ENCODE results near the gene TGFBR1.
"Not testable (repeated sequence)": the region's sequence is repeated elsewhere in the genome, so short reads cannot be mapped to it uniquely, and the experiment has no call there.

The TGFBR1 gene

DNA sequence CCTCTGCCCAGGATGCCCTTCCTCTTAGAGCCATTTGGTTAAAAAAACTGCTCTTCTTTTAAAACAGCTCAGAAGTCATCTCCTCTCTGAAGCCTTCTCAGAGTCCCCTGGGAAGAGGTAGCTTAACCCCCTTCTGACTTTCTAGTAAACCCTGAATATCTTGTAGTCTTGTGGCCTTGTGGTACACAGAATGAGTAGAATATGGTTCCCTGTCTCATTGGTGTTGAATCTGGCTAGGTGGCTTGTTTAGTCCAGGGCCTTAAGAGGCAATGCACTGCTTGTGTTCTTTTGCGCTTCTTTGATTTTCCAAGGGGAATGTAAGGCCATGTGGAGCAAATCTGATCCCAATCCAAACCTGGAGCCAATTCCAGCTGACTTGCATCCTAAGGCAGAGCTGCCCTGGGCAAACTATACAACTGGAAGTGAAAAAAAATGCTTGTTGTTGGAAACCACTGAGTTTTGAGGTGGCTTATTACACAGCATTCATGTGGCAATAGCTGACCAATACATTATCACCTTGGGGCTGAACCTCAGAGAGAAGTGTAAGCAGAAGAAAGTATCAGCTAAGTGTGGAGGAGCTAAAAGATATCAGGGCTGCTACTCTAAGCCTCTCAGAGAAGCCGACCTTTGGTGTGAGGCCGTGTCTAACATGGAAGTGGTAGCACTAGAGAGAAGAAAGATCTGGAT is 85.8 kb downstream of the TGFBR1 start:
- Histone ChIP-seq H3K27me3 (ENCODE audit: insufficient read depth, low read length, poor library complexity, severe bottlenecking) (no peaks in the 10 kb centered on the region), H3F3A (ENCODE audit: low read depth) (no peaks in the 10 kb centered on the region), H3K4me2 (ENCODE audit: low read depth, low read length, poor library complexity, severe bottlenecking) (no peak overlapping the region), H4K20me1 (ENCODE audit: insufficient read depth, low read length, poor library complexity, severe bottlenecking) (no peaks in the 10 kb centered on the region), H3K4me1 (ENCODE audit: insufficient read depth, low read length, poor library complexity, severe bottlenecking) (peaks cover 14% of the 10 kb centered on the region), H3K36me3 (ENCODE audit: insufficient read depth, low read length) (no peaks in the 10 kb centered on the region), H2AFZ (ENCODE audit: low read length) (no peak overlapping the region), H3K9me3 (ENCODE audit: insufficient read depth, low read depth, low read length) (no peaks in the 10 kb centered on the region), H3K9ac (ENCODE audit: low read depth, low read length, poor library complexity, severe bottlenecking) (no peak overlapping the region), H3K79me2 (ENCODE audit: insufficient read depth, low read length) (no peaks in the 10 kb centered on the region), H3K4me3 (ENCODE audit: low read length, poor library complexity, severe bottlenecking) (no peak overlapping the region), H3K9me2 (replicated peaks; ENCODE audit: low read depth, low read length) (no peaks in the 10 kb centered on the region)
- no peak for TF ChIP-seq EZH2phosphoT487 (IDR thresholded peaks at IDR 0.05; ENCODE audit: borderline replicate concordance)
- TF ChIP-seq, protein P1, sequence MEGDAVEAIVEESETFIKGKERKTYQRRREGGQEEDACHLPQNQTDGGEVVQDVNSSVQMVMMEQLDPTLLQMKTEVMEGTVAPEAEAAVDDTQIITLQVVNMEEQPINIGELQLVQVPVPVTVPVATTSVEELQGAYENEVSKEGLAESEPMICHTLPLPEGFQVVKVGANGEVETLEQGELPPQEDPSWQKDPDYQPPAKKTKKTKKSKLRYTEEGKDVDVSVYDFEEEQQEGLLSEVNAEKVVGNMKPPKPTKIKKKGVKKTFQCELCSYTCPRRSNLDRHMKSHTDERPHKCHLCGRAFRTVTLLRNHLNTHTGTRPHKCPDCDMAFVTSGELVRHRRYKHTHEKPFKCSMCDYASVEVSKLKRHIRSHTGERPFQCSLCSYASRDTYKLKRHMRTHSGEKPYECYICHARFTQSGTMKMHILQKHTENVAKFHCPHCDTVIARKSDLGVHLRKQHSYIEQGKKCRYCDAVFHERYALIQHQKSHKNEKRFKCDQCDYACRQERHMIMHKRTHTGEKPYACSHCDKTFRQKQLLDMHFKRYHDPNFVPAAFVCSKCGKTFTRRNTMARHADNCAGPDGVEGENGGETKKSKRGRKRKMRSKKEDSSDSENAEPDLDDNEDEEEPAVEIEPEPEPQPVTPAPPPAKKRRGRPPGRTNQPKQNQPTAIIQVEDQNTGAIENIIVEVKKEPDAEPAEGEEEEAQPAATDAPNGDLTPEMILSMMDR (conservative IDR thresholded peaks at IDR 0.05; ENCODE audit: low read length), result no peak

DNA sequence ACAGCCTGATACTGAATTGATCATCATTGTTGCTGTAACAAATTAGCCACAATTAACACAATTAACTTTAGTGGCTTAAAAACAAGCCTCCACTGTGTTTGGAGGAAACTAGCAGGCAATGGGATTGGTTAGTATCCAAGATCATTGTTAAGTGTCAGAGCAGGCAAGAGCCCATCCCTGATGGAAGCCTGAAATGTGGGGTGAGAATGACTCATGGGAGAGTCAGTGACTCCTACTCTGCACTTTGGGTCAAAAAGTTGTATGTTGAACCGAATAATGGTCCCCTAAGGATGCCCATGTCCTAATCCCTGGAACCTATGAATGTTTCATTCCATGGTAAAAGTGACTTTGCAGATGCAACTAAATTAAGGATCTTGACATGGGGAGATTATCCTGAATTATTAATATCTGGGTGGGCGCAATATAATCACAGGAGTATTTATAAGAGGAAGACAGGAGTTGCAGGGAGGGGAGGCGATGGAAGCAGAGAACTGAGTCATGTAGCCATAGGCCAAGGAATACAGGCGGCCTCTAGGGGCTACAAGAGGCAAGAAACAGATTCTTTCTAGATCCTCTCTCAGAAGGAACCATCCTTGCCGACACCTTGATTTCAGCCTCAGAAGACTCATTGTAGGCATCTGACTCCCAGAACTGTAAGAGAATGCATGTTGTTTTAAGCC is 88.0 kb downstream of the TGFBR1 start:
- no peaks in the 10 kb centered on the region for H3K4me1 ChIP-seq (ENCODE audit: insufficient read depth, low read length, poor library complexity, severe bottlenecking)

DNA sequence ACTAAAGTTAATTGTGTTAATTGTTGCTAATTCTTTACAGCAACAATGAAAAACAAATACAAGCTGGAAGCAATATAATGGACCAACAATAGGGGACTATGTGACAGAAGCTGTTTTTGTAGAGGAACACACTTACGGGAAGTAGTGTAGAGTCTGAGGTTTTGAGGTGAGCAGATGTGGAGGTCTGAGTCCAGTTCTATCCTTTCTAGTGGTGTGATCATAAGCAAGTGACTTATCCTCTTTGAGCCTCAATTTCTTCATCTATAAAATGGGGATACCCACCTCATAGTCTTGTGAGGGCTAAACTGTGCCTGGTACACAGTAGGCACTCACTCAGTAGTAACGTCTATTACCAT is 88.5 kb downstream of the TGFBR1 start:
- Histone ChIP-seq H3K27me3 (ENCODE audit: insufficient read depth, low read length, poor library complexity, severe bottlenecking) (no peaks in the 10 kb centered on the region), H3K9me2 (replicated peaks; ENCODE audit: low read depth, low read length) (no peaks in the 10 kb centered on the region), H3K36me3 (ENCODE audit: insufficient read depth, low read length) (no peaks in the 10 kb centered on the region), H3K9me3 (ENCODE audit: insufficient read depth, low read depth, low read length) (no peaks in the 10 kb centered on the region), H3K4me2 (ENCODE audit: low read depth, low read length, poor library complexity, severe bottlenecking) (no peak overlapping the region), H3K79me2 (ENCODE audit: insufficient read depth, low read length) (no peaks in the 10 kb centered on the region), H3K4me1 (ENCODE audit: insufficient read depth, low read length, poor library complexity, severe bottlenecking) (no peaks in the 10 kb centered on the region), H4K20me1 (ENCODE audit: insufficient read depth, low read length, poor library complexity, severe bottlenecking) (no peaks in the 10 kb centered on the region), H3K9ac (ENCODE audit: low read depth, low read length, poor library complexity, severe bottlenecking) (no peak overlapping the region), H2AFZ (ENCODE audit: low read length) (no peak overlapping the region), H3K4me3 (ENCODE audit: low read length, poor library complexity, severe bottlenecking) (no peak overlapping the region), H3F3A (ENCODE audit: low read depth) (no peaks in the 10 kb centered on the region)
- TF ChIP-seq, protein P1 (conservative IDR thresholded peaks at IDR 0.05; ENCODE audit: low read length), result no peak
- TF ChIP-seq EZH2phosphoT487 (IDR thresholded peaks at IDR 0.05; ENCODE audit: borderline replicate concordance), result no peak

More for the DNA sequence above, 88.0 kb downstream of the TGFBR1 start:
- Histone ChIP-seq H3K4me2 (ENCODE audit: low read depth, low read length, poor library complexity, severe bottlenecking) (no peak overlapping the region), H3K79me2 (ENCODE audit: insufficient read depth, low read length) (no peaks in the 10 kb centered on the region), H3K9me3 (ENCODE audit: insufficient read depth, low read depth, low read length) (no peaks in the 10 kb centered on the region), H3K36me3 (ENCODE audit: insufficient read depth, low read length) (no peaks in the 10 kb centered on the region), H3K4me3 (ENCODE audit: low read length, poor library complexity, severe bottlenecking) (no peak overlapping the region), H3K9ac (ENCODE audit: low read depth, low read length, poor library complexity, severe bottlenecking) (no peak overlapping the region), H3F3A (ENCODE audit: low read depth) (no peaks in the 10 kb centered on the region), H3K27me3 (ENCODE audit: insufficient read depth, low read length, poor library complexity, severe bottlenecking) (no peaks in the 10 kb centered on the region), H4K20me1 (ENCODE audit: insufficient read depth, low read length, poor library complexity, severe bottlenecking) (no peaks in the 10 kb centered on the region), H2AFZ (ENCODE audit: low read length) (no peak overlapping the region), H3K9me2 (replicated peaks; ENCODE audit: low read depth, low read length) (no peaks in the 10 kb centered on the region)
- TF ChIP-seq, protein P1 (conservative IDR thresholded peaks at IDR 0.05; ENCODE audit: low read length), result peak; percentile 62
- no peak for TF ChIP-seq EZH2phosphoT487 (IDR thresholded peaks at IDR 0.05; ENCODE audit: borderline replicate concordance)

DNA sequence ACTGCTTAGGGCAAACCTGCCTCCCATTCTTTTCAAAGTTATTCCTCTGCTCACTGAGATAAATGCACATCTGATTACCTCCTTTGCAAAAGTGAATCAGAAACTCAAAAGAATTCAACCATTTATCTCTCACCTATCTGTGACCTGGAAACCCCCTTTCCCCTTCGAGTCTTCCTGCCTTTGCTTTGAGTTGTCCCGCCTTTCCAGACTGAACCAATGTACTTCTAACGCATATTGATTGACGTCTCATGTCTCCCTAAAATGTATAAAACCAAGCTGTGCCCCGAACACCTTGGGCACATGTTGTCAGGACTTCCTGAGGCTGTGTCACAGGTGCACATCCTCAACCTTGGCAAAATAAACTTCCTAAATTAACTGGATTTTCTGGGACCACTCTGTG is 91.6 kb downstream of the TGFBR1 start:
- H3K79me2 ChIP-seq (ENCODE audit: insufficient read depth, low read length); H2AFZ ChIP-seq (ENCODE audit: low read length); H3K4me1 ChIP-seq (ENCODE audit: insufficient read depth, low read length, poor library complexity, severe bottlenecking): not testable (repeated sequence)

More for the DNA sequence above, 91.6 kb downstream of the TGFBR1 start:
- H3K4me3 ChIP-seq (ENCODE audit: low read length, poor library complexity, severe bottlenecking); H3K9ac ChIP-seq (ENCODE audit: low read depth, low read length, poor library complexity, severe bottlenecking); H4K20me1 ChIP-seq (ENCODE audit: insufficient read depth, low read length, poor library complexity, severe bottlenecking); H3K36me3 ChIP-seq (ENCODE audit: insufficient read depth, low read length); H3F3A ChIP-seq (ENCODE audit: low read depth); H3K27me3 ChIP-seq (ENCODE audit: insufficient read depth, low read length, poor library complexity, severe bottlenecking); H3K9me2 ChIP-seq (replicated peaks; ENCODE audit: low read depth, low read length); H3K4me2 ChIP-seq (ENCODE audit: low read depth, low read length, poor library complexity, severe bottlenecking); H3K9me3 ChIP-seq (ENCODE audit: insufficient read depth, low read depth, low read length): not testable (repeated sequence)

All from Loucy (cell line).